GM18861 (cell line): Measurements from ENCODE around the gene ANO5.
A peak's percentile ranks its signal among the peaks of the same experiment; 100 is the strongest.

Experiments used
- ATAC-seq: cut with Tn5 transposase; IDR thresholded peaks from one replicate; pipeline ENCODE4 v1.9.1; 2021; ENCODE audit not compliant: unreplicated experiment

Gene ANO5, protein sequence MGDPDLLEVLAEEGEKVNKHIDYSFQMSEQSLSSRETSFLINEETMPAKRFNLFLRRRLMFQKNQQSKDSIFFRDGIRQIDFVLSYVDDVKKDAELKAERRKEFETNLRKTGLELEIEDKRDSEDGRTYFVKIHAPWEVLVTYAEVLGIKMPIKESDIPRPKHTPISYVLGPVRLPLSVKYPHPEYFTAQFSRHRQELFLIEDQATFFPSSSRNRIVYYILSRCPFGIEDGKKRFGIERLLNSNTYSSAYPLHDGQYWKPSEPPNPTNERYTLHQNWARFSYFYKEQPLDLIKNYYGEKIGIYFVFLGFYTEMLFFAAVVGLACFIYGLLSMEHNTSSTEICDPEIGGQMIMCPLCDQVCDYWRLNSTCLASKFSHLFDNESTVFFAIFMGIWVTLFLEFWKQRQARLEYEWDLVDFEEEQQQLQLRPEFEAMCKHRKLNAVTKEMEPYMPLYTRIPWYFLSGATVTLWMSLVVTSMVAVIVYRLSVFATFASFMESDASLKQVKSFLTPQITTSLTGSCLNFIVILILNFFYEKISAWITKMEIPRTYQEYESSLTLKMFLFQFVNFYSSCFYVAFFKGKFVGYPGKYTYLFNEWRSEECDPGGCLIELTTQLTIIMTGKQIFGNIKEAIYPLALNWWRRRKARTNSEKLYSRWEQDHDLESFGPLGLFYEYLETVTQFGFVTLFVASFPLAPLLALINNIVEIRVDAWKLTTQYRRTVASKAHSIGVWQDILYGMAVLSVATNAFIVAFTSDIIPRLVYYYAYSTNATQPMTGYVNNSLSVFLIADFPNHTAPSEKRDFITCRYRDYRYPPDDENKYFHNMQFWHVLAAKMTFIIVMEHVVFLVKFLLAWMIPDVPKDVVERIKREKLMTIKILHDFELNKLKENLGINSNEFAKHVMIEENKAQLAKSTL

DNA sequence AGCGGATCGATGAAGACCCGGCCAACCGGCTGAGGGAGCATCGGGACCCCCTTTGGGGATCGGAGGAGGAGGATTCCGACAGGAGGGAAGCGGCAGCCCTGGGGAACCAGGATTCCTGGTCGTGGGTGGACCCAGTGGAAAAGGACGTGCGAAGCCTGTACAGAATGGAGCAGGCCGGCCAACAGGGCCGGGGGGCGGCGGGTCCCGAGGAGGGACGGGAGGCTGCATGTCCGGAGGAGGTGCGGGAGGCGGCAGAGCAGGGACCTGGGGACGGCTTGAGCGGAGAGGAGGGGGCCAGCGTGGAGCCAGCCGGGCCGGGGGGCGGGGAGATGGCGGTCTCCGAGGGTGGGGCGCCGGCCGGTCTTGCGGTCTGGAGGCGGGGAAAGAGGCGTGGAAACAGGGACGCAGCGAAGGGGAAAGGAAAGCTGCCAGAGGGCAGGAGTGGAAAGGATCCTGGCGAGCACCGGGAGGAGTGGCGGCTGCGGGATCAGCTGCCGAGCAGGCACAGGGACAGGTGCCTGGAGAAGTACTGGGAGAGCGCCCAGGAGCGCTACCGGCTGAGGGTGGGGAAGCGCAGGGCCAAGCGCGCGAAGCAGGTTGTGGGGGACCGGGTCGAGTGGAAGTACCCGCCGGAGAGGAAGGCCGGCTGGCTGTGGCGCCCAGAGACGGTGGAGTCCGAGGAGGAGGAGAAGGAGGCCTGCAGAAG is at the start of gene ANO5:
Gene ANO5, plus strand, starts transcription at position 444 of the 706 bp plus-strand sequence. CDS start 408 bp downstream, outside the sequence.
- ATAC-seq, result no peak

DNA sequence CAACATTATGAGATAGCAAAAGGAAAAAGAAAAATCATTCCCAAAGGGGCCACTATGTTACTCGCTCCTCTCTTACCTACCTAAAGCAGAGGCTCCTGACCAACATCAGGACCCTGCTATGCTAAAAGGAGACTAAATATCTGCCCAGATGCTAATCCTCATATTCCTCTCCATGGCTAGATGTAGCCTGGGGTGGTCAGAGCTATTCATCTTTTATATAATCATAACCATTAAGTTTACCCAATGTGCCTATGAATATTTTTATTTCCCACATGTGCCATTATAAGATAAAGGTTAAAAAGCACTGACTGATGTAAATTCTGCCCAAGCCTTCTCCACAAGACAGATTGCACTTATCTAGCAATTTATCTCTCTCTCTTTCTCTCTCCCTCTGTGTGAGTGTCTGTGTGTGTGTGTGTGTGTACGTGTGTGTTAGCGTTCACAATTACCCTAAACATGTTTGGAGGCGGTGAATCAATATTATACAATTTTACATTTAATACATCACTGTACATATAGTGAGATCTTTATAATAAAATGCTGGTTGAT is 41.2 kb upstream of the ANO5 start:
- no peak for ATAC-seq

GRCh38 chr11:22157531-22157930 is 35.4 kb upstream of the ANO5 start:
- no peak for ATAC-seq

- ATAC-seq, result no peak
Measured at GRCh38 chr11:22161489-22161888, 31.4 kb upstream of the ANO5 start.

DNA sequence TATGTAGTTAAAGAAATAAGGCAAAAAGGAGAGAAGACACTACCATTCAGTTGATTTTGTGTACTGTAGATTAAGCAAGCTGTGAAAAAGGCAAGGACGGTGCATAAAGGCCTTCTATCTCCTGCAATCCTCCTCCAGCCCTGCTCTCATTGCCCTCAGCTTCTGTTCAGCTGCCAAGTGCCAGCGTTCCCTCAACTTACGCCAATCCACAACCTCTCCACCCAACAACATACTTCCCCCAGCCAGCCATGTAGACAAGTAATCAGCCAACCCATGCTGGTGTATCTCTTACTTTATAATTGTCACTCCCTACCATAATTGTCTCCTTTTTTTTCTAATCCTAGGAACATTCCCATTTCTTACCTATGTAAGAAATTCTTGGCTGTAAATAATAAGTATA is 30.1 kb upstream of the ANO5 start:
- no peak for ATAC-seq

- ATAC-seq, result peak; percentile 87
Measured at GRCh38 chr11:22163394-22163797, 29.5 kb upstream of the ANO5 start.

GRCh38 chr11:22165087-22165486 is 27.8 kb upstream of the ANO5 start:
- no peak for ATAC-seq

- no peak for ATAC-seq
Measured at GRCh38 chr11:22165759-22166513, 26.9 kb upstream of the ANO5 start.

DNA sequence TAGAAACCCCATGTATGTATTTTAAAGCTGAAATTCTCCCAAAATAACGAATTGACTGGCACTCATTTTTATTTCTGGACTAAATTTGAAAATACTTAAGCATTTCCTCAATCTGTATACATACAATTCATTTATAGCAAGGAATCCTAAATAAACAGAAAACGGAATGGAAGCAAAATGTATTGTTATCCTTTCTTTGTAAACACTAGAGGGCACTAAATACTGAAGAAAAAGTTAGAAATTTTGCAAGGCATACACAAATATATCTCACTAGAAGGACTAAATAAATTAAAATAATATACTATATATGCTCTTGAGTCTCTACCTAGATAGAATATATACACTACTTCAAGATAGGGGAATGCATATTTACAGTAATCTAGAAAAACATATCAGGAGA is 23.1 kb upstream of the ANO5 start:
- ATAC-seq, result no peak

DNA sequence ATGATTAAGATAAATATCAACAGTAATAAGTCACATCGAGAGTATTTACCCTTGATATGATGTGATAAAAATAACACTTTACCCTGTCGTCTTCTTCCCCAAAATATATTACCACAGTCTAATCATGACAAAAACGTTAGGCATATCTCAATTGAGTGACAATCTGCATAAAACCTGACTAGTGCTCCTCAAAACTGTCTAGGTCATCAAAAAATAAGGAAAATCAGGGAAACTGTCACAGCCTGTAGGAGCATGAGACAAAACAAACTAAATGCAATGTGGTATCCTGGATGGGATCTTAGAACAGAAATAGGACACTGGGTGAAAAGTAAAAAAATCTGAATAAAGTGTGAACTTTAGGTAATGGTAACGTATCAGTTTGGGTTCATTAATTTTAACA is 19.4 kb upstream of the ANO5 start:
- no peak for ATAC-seq

- ATAC-seq, result no peak
Measured at GRCh38 chr11:22177186-22177585, 15.7 kb upstream of the ANO5 start.

DNA sequence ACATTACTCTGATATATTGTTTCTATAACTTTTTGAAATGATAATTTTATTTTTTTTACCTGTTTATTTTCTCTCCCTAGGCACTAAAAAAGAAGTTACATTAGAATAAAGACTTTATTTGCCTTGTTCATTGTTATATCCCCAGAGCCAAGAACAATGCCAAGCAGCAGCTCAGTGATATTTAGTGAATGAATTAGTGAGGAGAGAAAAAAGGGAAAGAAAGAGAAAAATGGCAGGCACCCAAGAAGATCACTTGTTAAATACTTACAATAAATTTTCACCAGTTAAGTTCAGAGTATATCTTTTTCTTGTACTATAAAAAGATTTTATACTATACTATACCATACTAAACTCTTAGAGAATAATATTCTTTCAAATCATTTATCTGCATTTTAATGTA is 13.3 kb upstream of the ANO5 start:
- ATAC-seq, result no peak

DNA sequence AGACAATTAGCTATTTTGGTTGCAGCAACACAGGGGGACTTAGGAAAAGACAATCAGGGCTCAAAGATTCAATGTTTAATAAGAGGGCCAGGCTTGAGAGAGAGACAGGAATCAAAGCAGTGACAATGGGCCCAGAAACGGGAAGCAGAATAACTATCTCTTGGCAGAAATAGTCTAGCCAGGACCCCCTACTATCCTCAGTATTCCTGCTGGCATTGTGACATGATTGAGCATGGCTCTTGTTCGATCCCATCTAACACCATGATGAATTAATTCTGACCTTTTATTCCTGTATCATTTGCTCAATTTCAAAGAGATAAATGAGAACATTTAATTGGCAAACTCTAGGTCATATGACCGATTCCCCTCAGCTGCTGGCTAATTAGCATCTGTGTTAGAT is 12.8 kb upstream of the ANO5 start:
- no peak for ATAC-seq

- ATAC-seq, result no peak
Measured at GRCh38 chr11:22189660-22190059, 3.2 kb upstream of the ANO5 start.

DNA sequence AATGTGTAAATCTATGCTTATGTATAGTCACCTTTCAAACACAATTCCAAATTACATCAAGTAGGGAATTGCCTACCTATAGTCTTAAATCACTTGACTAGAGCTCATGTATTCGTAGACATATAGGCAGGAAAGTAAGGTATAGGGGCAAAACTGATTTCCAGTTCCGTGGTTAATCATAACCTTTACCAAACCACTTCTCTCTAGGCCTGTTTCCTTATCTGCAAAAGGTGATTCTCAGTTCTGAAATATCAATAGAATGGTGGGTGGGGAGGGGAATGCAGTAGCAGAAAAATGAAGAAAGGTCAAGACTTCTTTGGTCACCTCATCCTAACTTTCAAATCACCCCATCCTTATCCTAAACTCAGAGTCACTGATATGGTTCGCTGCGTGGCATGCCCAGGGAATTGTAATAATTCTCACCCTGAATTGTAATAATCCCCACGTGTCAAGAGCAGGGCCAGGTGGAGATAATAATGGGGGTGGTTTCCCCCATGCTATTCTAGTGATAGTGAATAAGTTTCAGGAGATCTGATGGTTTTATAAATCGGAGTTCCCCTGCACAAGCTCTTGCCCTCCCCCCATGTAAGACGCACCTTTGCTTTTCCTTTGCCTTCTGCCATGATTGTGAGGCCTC is 1.9 kb upstream of the ANO5 start:
- ATAC-seq, result peak; percentile 64

- no peak for ATAC-seq
Measured at GRCh38 chr11:22192289-22192641, 620 bp upstream of the ANO5 start.

DNA sequence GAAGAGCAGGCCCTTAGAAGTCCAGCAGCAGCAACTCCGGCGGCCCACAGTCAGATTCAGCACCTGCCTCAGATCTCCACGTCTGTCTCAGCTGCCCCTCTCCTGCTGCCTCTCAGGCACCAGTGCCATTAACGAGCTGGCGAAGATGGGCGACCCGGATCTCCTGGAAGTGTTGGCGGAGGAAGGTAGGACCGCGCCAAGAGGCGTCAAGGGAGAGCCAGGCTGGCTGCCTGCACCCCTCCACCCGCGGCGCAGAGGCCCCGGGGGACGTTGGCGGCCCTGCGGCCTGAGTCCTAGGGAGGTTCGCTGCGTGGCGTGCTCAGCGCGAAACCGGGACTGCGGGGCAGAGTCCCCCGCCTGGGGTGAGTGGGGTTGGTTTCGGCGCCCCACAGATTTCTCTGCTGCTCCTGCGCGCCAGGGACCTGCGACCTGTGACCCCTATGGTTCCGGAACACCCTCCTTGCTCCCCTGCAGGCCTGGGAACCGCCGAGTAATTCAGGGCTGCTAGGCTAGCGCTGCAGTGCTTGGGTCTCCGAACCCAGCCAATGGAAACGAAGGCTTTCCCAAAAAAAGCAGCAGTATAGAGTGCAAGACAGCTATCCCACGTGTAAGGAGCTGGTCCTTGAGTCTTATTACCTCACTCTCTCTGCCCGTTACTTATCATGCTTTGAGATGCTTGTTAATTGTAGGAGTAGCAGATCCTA is 615 bp downstream of the ANO5 start:
- ATAC-seq, result no peak

GRCh38 chr11:22194306-22194705 is 1.4 kb downstream of the ANO5 start:
- ATAC-seq, result no peak

DNA sequence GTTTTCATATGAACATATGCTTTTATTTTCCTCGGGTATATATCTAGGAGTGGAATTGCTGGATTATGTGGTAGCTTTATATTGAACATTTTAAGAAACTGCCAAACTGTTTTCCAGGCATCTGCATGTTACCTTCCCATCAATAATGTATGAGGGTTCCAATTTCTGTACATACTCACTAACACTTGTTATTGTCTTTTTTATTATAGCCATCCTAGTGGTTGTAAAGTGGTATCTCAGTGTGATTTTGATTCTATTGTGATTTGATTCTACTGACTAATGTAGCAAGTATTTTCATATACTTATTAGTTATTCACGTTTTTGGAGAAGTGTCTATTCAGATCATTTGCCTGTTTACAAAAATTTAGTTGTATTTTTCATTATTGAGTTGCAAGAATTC is 2.0 kb downstream of the ANO5 start:
- no peak for ATAC-seq
